Heart left ventricle (tissue), 16 donors: ENCODE results near the gene NTF3. TPM values are rescaled to one million over a fixed set of nuclear protein-coding genes. Genes with fewer than 3 reads are reported as not detected.

Source experiments
- ATAC-seq, 4 donors: fragments of 200-7000 bp; cut with Tn5 transposase; one replicate each; pipeline ENCODE4 v1.9.1; 2020 to 2022; ENCODE audit warnings: moderate library complexity in 4 of 4, mild to moderate bottlenecking in 3 of 4, moderate number of reproducible peaks in 1 of 4
- DNase-seq, 5 donors: peaks; one replicate each; pipeline ENCODE4 v3.0.0-alpha.2; 2020
- H3K27ac ChIP-seq, 12 donors: fragments of 200-600 bp; sonication (generic) in 4 of 12; one replicate each; pipeline versions ENCODE4 v1.5.0 to v1.8.0; 2016 to 2022; ENCODE audit warnings: mild to moderate bottlenecking in 2 of 12
- H3K27me3 ChIP-seq, 9 donors: fragments of 200-600 bp; sonication (generic) in 2 of 9; one replicate each; pipeline versions ENCODE4 v1.5.1 to v1.8.0; 2016 to 2022; ENCODE audit warnings: mild to moderate bottlenecking in 3 of 9
- H3K36me3 ChIP-seq, 9 donors: fragments of 200-600 bp; sonication (generic) in 2 of 9; one replicate each; pipeline versions ENCODE4 v1.5.0 to v1.8.0; 2018 to 2022; ENCODE audit warnings: mild to moderate bottlenecking in 2 of 9
- H3K4me1 ChIP-seq, 12 donors: fragments of 200-600 bp; sonication (generic) in 4 of 12; one replicate each; pipeline versions ENCODE4 v1.5.0 to v1.8.0; 2016 to 2022; ENCODE audit warnings: mild to moderate bottlenecking in 3 of 12
- H3K4me3 ChIP-seq, 12 donors: fragments of 200-600 bp; sonication (generic) in 4 of 12; one replicate each; pipeline versions ENCODE4 v1.5.0 to v1.8.0; 2017 to 2022; ENCODE audit warnings: mild to moderate bottlenecking in 9 of 12, moderate library complexity in 4 of 12
- H3K9me3 ChIP-seq, 12 donors: fragments of 200-600 bp; sonication (generic) in 4 of 12; one replicate each; pipeline versions ENCODE4 v1.5.0 to v1.8.0; 2016 to 2022; ENCODE audit warnings: mild to moderate bottlenecking in 1 of 12
- POLR2A ChIP-seq, 2 donors: fragments of 450-650 bp; IDR thresholded peaks; one replicate each; pipeline ENCODE4 v1.6.1; 2017; ENCODE audit warnings: antibody characterized with exemption in 2 of 2, mild to moderate bottlenecking in 2 of 2, moderate library complexity in 2 of 2
- WGBS, 4 donors: extraction: QIAGEN DNeasy Blood & Tissue Kit in 2 of 4; methylation state at CpG; one replicate each; pipeline versions ENCODE4 v1.1.5 to v1.1.7; 2013 to 2018; 5-methylcytosine and 5-hydroxymethylcytosine counted together
- intact Hi-C, 10 donors: fragments of 100-400 bp; cut with DNase I; formaldehyde crosslinking; loops; one replicate each; pipeline versions ENCODE4 v1.11.1 to v1.14.2; 2022
- polyA plus RNA-seq, 2 donors: library from polyadenylated mRNA; stranded (reverse); fragments of 200-250 nt; gene quantifications; one replicate each; pipeline ENCODE4 v1.2.3, GENCODE V29; 2013
- total RNA-seq, 9 donors: library from RNA; depleted of rRNA in 2 of 9; stranded (reverse); fragments of >200 nt in 2 of 9; fragmentation: NEBNext Ultra II Directional in 3 of 9; extraction: Animal tissue kit (Norgen Biotek cat#: 25700) in 3 of 9; gene quantifications; one replicate each; pipeline versions ENCODE4 v1.1.0 to v1.2.4, GENCODE V29; 2016 to 2023
- TF ChIP-seq, protein P1 (sequence below), 12 donors: fragments of 200-600 bp; sonication (generic) in 4 of 12; IDR thresholded peaks; one replicate each; pipeline versions ENCODE4 v1.5.0 to v1.8.0; 2018 to 2022; ENCODE audit warnings: antibody characterized with exemption in 12 of 12, mild to moderate bottlenecking in 5 of 12
- donor health status: ischemic (EF 13 %, LVEDD 7.1; RV severe dilation, severe dysfunction).
- donor health status: healthy with polysubstance abuse.
- donor health status: DM: no; HTN: yes; CAD: no.
- donor health status: DM: no; HTN: no; CAD: no.
- donor health status: ischemic (EF 25% LVEDD 6.9; RV normal size, moderate dysfunction).
- donor health status: ischemic (EF 25% LVEDD 5.7; RV mildly dilated, moderate dysfunction).
- donor health status: healthy.
- donor health status: DM: yes; HTN: yes; CAD: no.
- donor health status: ischemic (EF 35%, LVEDD 5.7; RV mildly dilated, moderate dysfunction).
- donor health status: nonischemic (EF 11% LVEDD 7.7; RV severe dilation, severe dysfunction).
- donor health status: DM: yes; HTN: yes; CAD: no.
- donor health status: PGD.
- donor health status: ischemic (EF 29% LVEDD 5.4; RV normal size, mild dysfunction).
- donor health status: nonischemic (EF 23%, LVEDD 6.1; RV moderate dilation, normal function).

NTF3 gene
- total and polyA plus RNA-seq, 11 donors = 0.26 to 1.7 (median 0.63) TPM

DNA sequence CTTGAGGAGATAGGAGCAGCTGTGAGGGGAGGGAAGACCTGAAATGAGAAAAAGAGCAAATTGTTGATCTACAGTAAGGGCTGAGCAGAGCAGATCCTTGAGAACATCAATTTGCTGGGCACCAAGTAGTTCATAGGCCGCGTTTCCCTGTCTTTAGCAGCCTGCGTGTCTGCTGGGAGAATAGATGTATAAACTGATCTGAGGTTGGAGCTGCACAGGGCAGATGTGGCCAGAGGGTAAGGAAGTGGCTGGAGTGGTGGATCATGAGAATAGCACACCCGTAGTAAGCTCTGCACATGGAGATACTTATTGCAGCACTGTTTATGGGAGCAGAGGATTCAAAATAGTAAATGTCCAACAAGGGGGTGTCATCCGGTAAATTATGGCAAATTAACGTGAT, 44.4 kb downstream of the NTF3 start:
- ATAC-seq (no peak), DNase-seq (no peak)
- Histone ChIP-seq H3K27ac (no peak overlapping the region), H3K27me3 (peaks cover 0 to 7% (median 0%) of the 10 kb centered on the region in 9 donors), H3K4me1 (peaks cover 0 to 6% (median 0%) of the 10 kb centered on the region in 12 donors), H3K4me3 (no peak overlapping the region), H3K9me3 (no peaks in the 10 kb centered on the region), H3K36me3 (no peaks in the 10 kb centered on the region)
- intact Hi-C loops = no loop called here
- WGBS, 4 donors = 93 to 95% (median 94%) methylated on average over 6 of the region's 6 CpGs
- TF ChIP-seq, protein P1, sequence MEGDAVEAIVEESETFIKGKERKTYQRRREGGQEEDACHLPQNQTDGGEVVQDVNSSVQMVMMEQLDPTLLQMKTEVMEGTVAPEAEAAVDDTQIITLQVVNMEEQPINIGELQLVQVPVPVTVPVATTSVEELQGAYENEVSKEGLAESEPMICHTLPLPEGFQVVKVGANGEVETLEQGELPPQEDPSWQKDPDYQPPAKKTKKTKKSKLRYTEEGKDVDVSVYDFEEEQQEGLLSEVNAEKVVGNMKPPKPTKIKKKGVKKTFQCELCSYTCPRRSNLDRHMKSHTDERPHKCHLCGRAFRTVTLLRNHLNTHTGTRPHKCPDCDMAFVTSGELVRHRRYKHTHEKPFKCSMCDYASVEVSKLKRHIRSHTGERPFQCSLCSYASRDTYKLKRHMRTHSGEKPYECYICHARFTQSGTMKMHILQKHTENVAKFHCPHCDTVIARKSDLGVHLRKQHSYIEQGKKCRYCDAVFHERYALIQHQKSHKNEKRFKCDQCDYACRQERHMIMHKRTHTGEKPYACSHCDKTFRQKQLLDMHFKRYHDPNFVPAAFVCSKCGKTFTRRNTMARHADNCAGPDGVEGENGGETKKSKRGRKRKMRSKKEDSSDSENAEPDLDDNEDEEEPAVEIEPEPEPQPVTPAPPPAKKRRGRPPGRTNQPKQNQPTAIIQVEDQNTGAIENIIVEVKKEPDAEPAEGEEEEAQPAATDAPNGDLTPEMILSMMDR (IDR thresholded peaks at IDR 0.05) = no peak
- TF ChIP-seq POLR2A (IDR thresholded peaks at IDR 0.05) = no peak

DNA sequence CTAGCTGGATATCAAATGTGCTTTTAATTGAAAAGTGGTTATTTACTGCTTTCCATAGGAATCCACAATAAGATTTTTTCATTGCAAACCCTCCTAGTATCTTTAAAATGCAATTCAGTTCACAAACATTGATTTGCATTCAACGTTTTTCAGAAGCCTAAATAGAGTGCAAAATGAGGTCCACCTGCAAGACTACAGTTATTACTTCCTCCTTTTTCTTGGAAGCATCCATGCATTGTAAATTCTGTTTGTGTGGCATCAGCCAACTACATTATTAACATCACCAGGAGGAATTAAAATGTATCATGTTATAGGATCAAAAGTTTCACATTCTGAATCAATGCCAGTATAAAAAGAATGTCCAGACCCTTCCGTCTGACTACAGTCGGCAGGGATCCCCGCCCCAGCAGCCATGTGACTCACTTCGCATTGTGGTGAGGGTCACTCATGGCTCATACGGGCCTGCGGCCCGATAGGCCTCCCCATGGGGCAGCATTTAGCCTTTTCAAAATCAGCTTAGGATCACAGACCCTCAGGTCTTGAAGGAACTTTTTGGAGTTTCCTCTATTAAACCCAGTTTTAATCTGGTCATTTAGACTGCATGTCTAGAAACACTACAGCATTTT, 46.3 kb downstream of the NTF3 start:
- no peaks in the 10 kb centered on the region for H3K36me3 ChIP-seq
- TF ChIP-seq POLR2A (IDR thresholded peaks at IDR 0.05) = no peak
- TF ChIP-seq, protein P1 (IDR thresholded peaks at IDR 0.05) = no peak
- H3K27ac ChIP-seq = no peak overlapping the region
- DNase-seq (no peak), ATAC-seq (no peak)
- intact Hi-C loops = no loop called here
- 77 to 85% (median 82%) methylated on average over 8 of the region's 8 CpGs for WGBS, 4 donors
- H3K27me3 ChIP-seq = peaks cover 0 to 10% (median 0%) of the 10 kb centered on the region in 9 donors
- no peak overlapping the region for H3K4me3 ChIP-seq
- H3K9me3 ChIP-seq = no peaks in the 10 kb centered on the region
- peaks cover 0 to 5% (median 0%) of the 10 kb centered on the region in 12 donors for H3K4me1 ChIP-seq

DNA sequence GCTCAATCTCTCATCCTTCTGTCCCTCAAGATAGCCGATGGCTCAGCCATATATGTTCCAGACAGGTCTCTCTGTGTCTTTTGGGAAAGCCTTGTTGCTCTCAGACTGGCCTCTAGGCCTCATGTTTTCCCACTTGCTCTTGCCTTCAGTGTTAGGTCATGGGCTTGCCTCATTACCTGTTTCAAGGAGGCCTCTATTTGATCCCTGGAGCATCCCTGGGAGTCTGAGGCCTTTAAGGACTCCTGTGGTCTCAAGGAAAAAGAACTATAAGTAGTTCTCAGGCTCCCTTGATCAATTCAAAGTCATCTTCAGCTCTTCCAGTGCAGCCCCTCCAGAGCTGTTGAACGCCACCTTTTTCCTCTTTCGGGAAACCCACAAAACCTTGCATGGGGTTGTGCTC, 47.9 kb downstream of the NTF3 start:
- DNase-seq = no peak

DNA sequence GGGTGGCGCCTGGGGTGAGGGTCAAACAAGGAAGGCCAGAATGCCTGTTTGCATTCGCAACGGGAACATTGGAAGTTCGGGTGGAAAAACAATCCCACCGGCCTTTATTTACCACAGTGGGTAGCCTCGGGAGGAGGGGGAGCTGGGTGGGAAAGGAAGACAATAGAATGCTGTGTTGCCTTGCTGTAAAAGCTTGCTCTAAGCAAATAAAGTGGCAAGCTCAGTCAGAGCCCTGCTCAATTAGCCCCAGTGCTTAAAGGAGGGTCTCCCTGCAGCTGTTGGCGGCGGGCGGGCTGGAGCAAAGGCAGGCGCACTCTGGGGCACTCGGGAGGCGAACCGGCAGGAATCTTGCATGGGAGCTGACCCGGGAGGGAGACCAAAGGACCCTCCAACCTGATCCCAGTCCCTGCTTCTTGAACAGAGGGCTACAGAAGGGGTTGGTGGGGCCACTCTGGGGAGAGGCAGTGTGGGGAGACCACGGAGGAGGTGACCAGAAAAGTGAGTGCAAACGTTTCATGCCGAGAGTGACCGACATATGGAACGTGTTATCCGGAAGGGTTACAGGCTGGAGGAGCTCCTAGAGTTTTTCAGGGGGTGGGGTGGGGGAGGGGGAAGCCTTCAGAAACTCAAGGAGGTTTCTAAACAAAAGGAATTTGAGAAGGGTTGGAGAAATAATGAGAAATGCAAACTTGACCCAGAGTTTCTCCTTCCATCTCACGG, 48.5 kb downstream of the NTF3 start:
- Histone ChIP-seq H3K36me3 (no peaks in the 10 kb centered on the region), H3K4me3 (no peak overlapping the region), H3K27me3 (peaks cover 0 to 10% (median 0%) of the 10 kb centered on the region in 9 donors), H3K9me3 (no peaks in the 10 kb centered on the region), H3K4me1 (no peaks in the 10 kb centered on the region), H3K27ac (no peak overlapping the region)
- intact Hi-C loops = no loop called here
- no peak for ATAC-seq
- DNase-seq = no peak
- TF ChIP-seq POLR2A (IDR thresholded peaks at IDR 0.05) = no peak
- TF ChIP-seq, protein P1 (IDR thresholded peaks at IDR 0.05) = no peak
- 54 to 64% (median 60%) methylated on average over 21 of the region's 21 CpGs for WGBS, 4 donors

More for the DNA sequence above, 47.9 kb downstream of the NTF3 start:
- intact Hi-C loops = no loop called here
- WGBS, 4 donors = 73 to 79% (median 76%) methylated on average over 2 to 3 of the region's 3 CpGs
- TF ChIP-seq, protein P1 (IDR thresholded peaks at IDR 0.05) = no peak
- TF ChIP-seq POLR2A (IDR thresholded peaks at IDR 0.05) = no peak
- no peaks in the 10 kb centered on the region for H3K36me3 ChIP-seq
- no peak overlapping the region for H3K4me3 ChIP-seq
- H3K27me3 ChIP-seq = peaks cover 0 to 10% (median 0%) of the 10 kb centered on the region in 9 donors
- no peak overlapping the region for H3K27ac ChIP-seq
- H3K4me1 ChIP-seq = no peaks in the 10 kb centered on the region
- ATAC-seq = no peak
- H3K9me3 ChIP-seq = no peaks in the 10 kb centered on the region
